HTR-8/SVneo (cell line): ENCODE results near the gene IRF4.

Experiments
- DNase-seq: peaks from one replicate; pipeline ENCODE4 v3.0.0; 2011; ENCODE audit warnings: low spot score, mixed read lengths; ENCODE audit not compliant: insufficient read length
- FAIRE-seq: peaks from 2 replicates; lab custom pipeline; 2011; peaks lifted over from hg19 to GRCh38; lab: Jason Lieb, UNC

Gene IRF4

DNA sequence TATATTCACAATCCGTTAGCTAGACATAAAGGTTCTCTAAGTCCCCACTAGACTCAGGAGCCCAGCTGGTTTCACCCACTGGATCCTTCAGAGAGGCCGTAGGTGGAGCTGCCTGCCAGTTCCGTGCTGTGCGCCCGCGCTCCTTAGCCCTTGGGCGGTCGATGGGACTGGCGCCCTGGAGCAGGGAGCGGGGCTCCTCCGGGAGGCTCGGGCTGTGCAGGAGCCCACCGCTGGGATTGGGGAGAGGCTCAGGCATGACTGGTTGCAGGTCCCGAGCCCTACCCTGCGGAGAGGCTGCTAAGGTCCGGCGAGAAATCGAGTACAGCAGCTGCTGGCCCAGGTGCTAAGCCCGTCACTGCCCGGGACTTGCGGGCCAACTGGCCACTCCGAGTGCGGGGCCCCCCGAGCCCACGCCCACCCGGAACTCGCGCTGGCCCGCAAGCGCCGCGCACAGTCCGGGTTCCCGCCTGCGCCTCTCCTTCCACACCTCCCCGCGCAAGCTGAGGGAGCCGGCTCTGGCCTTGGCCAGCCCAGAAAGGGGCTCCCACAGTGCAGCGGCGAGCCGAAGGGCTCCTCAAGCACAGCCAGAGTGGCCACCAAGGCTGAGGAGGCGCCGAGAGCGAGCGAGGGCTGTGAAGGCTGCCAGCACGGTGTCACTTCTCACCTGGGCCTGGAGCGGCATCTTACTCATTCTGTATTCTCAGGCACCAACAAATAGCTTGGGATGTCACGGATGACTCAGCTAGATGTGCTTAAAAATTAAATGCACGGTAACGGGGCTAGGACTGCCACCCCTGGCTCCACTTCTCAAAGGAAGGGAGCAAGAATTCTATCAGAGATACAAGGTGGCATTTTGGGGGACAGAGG, 44.1 kb downstream of the IRF4 start:
- no peak for FAIRE-seq

DNA sequence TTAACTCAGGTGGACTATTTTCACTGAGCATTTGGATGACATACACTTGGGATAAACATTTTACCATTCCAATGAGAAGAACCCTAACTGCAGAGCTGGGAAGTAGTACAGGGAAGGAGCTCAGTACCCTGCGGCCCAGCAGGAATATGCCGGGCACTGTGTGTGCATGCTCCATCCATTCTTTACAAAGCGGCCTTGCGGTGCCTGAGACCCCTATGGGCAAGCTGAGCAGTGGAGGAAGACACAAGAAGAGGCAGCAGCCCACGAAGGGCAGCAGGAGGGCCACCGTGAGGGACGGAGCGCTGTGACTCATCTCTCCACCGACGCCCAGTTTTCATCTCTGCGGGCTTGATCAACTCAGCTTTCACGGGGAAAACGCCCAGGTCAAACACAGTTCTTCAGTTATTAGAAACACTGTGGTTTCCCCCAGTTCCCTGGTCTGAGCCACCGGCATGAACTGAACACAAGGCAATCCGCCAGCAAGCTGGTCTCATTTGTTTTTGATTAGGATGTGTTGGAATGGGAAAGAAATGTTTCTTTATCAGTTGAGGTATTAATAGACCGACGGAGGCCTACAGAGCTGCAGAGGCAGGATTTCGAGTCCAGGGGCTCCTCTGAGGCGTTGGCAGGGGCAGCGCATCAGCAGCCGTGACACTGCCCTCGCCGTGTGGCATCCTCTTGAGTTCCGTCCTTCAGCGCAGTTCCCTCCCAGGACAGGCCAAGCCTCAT, 44.9 kb downstream of the IRF4 start:
- FAIRE-seq: no peak
- no peak for DNase-seq

More for the DNA sequence above, 44.1 kb downstream of the IRF4 start:
- no peak for DNase-seq

DNA sequence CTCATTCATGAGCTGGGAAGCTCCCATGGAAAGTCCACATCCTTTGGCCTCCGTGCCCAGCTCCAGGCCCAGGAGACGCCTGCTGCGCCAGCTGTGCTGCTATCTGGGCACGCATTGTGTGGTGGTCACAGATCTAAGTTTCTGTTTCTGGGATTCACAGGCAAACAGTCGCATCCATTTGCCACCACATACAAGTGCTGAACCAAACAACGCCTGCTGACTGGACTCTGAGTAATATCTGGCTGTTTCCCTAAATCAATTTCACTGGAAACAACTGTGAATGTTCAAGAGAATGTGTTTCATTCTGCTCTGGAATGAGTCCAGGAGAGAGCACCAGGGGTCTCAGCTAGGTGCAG, 45.5 kb downstream of the IRF4 start:
- DNase-seq (no peak), FAIRE-seq (no peak)

DNA sequence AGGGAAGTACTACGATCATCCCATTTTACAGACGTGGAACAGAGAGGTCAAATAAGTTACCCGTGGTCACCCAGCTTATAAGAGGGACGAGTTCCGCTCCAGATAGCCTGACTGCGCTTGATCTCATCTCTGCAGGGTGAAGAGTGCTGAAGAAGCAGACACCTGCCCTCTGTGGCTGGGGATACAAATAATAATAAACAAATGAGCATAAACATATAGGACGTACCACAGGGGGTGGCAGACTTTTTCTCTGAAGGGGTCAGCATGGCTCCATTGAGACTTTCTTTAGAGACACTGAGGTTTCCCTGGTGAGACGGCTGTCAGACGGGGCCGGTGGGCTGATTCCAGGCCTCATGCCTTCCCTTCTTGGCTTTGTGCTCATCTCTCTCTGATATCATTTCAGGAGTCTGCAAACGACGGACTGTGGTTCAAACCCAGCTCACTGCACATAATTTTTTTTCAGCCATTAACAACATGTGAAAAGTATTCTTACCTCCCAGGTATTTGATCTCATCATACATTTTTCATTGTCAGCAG, 47.1 kb downstream of the IRF4 start:
- FAIRE-seq (no peak), DNase-seq (no peak)

DNA sequence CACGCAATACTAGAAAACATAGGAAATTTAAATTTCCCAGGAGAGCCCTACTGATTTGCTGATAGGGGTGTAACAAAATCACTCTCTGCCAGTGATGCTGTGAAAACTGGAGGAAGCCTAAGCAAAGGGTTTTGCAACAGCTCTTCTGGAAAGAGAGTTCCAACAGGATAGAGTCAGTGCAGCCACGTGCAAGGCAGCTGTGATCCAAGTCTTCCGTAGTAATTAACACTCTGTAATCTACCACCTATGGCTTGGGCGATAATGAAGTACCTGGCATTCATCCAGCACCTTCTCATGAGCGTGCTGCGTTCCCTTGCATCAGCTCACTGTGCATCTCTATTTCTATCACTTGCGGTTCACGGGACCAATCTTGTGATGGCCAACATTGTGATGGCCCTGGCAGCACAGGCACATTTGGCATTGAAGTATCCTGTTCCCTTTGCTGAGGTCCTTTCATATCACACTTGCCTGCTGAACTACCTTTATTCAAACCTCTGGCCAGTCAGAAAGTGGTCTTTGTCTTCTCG, 48.2 kb downstream of the IRF4 start:
- FAIRE-seq: no peak
- DNase-seq: no peak

DNA sequence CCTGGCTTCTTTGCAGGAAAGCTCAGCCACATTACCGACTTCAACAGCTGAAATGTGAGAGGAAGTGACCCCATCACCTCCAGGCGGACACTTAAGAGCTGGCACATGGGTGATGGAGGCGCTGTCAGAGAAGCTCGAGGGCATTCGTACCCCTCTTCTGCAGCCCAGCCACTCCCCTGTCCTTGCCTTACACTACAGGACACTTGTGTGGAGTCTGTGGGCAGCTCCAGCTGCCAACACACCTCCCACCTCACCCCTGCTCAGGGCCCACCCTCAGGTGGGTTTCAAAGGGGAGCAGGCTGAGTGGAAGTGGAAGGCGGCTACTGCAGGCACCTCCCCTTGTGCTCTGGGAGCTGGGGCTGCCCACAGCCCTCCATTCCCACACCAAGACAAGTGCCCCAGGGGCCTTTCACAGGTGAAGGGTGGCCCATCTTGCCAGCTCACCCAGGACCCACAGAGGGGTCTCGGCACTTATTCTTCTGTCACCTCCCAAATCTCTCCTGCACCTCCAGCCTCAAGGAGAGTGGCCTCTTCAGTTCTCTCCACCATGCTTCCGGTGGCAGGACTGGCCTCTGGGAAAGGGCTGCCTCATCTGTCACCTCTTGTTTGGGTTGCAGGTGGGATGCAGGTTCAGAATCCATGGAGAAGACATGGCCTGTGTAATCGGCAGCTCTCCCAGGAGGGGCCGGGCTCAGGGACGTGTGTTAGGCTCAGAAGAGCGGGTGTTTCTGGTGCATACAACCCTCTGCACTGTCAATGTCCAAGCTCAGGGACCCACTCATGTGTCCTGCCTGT, 49.8 kb downstream of the IRF4 start:
- FAIRE-seq (no peak), DNase-seq (no peak)

DNA sequence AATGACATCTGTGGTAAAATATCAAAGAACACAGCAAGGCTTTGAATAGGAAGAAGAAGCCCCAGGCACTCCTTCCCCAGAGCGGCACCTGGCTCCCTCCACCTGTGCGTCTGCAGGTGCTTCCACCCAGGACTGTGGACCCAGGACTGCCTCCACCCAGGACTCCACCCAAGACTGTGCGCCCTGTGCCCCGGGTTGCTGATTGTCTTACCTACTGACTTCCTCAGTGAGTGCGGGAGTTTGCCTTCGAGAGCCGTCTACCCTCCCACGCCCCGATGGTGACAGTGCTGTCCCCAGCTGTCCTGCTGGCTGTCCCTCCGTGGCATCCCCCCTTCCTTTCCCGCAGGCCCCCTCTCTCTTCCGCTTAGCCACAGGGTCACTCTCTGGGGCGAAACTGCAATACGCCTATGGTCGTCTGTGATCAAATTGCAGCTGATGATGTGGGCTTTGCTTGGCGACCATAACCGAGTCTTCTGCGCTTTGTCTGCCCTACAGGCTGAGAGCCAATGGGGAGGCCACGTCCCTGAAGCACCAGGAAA, 52.1 kb downstream of the IRF4 start:
- DNase-seq (no peak), FAIRE-seq (no peak)

DNA sequence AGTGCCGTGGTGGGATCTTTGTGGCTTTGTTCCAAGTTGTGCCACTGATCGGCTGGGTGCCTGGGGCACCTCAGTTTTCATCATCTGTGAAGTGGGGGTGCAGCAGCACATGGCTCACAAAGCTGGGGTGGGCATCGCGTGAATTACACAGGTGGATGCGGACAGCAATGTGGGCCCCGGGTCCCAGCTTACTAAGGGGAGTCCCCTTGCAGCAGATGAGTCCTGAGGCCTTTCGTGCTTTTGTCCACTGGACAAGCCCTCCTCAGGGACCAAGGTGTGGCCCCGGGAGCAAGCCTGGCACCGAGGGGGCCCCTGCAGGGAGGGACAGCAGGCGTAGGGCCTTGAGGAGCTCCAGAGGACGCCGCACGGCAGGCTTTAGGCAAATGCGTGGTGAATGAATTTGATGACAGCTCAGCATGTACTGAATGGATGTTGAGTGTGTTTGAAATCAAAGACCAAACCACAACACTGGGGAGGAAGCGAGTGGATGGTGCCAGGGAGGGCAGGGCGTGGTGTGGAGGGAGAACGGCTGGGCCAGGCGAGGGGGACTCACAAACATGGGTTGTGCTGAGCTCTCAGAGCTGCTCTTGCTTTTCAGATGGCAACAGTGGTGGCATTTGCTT, 53.2 kb downstream of the IRF4 start:
- FAIRE-seq (no peak), DNase-seq (no peak)

DNA sequence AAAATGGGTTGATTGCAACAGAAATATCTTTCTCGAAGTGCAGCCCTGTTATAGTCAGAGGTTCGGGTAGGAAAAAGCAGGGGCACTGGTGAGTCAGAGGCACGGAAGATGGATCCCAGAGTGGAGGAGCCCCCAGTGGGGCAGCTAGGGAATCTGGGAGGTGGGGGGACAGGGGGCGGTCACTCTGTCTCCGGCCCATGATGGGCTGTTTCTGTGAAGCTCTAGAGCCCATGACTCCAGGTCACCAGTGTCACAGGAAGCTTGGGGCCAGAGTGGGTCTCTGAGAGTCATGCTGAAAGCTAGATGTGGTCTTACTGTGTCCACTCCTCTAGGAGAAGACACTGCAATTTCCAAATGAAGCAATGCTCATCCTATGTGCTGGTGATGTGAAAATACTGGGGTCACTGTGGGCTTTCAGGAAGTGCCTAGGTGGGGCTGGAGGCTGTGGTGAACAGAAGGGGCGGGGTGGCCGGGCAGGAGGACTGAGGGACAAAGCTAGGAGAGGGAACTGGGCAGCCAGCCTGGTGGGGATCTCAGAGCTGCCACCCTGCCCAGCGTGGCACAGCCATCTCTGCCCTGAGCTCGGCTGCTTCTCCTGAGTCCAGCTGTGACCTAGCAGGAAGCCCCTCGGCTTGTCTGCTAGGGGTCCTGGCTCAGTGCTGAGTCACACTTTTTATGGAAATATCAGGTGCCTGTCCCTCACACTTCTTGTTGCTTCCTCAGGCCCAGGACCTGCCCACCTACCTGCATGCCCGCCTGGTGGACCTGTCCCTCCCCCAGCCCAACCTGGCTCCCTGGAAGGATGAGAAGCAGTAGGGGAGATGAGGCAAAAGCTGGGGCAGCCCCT, 54.2 kb downstream of the IRF4 start:
- no peak for FAIRE-seq
- DNase-seq: no peak

DNA sequence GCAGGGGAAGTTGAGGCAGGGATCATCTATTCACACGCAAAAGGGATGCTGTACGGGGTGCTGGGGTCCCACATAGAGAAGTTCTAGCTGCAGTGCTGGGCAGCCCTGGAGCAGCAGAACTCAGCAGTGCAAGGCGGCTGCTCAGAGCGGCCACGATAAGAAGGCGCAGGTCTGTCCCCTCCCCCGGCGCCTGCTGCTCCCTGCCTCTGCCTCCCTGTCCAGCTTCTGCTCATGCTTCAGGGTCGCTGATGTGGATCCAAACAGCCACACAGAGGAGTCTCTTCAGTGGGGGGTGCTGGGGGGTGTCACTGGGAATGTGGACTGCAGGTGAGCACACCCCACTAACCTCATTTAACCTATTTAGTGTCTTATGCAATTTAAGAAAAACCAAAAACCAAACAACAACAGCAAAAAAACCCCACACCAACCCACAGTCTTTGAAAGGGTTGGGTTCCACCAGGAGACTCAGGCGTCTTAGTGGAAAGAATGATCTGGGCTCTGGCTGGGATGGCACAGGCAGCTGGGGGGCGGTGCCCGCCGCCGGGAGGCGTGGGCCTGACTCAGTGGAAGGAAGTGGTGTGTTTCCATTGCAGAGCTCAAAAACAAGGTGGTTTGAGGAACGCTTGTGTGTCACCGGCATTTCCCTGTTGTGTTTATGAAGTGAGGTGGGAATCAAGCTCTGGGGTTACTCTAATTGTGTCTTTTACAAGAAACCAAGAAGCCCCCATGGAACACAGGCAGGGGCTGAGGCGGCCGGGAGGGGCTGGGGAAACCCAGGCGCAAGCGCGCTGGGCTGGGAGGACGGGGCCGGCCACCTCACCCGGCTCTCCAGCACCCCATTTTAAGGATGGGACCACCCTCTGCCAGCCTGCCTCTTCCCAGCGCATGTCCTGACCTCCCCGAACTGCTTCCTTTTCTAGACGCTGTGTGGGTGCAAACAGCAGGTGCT, 55.1 kb downstream of the IRF4 start:
- DNase-seq: no peak
- no peak for FAIRE-seq

DNA sequence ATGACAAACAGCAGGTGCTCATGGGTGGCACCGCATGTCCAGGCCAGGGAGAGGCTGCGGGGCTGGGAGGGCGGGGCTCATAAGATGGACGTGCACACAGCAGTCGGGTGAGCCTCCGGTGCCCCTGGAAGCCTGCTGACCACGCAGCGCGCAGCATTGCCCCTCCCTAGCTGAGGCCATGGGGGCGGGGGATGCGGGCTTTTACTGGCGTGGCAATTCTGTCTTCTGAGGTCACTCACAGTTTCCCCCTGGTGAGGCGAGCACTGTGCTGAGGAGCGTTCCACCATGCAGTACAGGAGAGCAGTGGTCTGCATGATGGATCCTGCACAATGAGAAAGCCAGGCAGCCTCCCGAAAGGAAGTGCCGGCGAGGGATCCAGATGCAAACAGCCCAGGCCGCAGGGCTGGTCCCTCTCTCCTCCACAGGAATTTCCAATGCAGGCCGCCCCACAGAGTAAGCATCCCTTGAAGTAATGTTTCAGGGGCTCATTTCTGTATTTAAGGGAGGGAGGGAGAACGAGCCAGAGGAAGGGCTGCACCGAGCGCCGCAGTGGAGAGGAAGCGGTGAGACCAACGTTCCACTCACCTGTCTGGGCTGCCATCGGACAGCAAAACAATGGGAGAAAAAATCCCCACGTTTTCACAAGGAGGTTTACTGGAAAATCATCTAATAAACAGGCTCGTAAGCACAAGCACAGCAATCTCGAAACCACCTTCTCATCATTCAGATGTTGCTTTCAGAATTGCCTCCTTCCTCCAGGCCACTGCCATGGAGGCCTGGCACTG, 56.0 kb downstream of the IRF4 start:
- no peak for DNase-seq
- FAIRE-seq: no peak

DNA sequence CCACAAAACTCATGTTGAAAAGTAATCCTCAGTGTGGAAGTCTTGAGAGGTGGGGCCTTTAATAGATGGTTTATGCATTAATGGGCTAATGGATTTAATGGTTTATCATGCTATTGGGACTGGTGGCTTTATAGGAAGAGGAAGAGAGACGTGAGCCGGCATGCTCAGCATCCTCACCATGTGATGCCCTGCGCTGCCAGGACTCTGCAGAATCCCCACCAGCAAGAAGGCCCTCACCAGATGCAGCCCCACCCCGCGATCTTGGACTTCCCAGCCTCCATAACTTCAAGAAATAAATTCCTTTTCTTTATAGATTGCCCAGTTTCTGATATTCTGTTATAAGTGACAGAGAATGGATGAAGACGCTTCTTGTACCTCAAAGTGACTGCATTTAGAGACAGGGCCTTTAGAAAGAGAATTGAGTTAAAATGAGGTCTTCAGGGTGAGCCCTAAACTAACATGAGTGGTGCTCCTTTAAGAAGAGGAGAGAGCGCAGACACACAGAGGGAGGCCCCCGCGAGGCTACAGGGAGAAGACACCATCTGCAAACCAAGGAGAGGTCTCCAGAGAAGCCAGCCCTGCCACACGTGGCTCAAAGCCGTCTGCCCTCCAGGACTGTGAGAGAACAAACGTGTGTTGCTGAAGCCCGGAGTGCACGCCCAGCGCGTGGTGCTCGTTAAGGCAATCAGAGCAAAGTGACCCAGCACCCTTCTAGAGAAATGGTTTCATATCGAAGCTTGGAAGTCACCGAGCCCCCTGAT, 56.9 kb downstream of the IRF4 start:
- no peak for FAIRE-seq
- no peak for DNase-seq

DNA sequence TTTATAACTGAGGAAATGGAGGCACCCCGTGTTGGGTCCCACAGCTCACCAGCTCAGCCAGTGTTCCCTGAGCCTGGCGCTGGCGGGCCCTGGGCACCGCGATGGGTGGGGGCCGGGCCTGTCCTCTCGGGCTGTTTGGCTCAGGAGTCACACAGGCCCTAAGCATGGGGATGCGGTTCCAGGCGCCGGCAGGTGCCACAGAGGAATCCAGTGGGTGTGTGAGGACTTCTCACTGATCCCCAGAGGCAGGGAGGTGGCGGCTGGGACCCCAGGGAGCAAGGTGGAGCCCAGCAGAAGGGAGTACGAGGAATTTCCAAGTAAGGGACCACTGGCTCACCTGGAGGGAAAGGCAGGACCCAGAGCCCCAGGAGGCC, 57.5 kb downstream of the IRF4 start:
- DNase-seq (no peak), FAIRE-seq (no peak)

DNA sequence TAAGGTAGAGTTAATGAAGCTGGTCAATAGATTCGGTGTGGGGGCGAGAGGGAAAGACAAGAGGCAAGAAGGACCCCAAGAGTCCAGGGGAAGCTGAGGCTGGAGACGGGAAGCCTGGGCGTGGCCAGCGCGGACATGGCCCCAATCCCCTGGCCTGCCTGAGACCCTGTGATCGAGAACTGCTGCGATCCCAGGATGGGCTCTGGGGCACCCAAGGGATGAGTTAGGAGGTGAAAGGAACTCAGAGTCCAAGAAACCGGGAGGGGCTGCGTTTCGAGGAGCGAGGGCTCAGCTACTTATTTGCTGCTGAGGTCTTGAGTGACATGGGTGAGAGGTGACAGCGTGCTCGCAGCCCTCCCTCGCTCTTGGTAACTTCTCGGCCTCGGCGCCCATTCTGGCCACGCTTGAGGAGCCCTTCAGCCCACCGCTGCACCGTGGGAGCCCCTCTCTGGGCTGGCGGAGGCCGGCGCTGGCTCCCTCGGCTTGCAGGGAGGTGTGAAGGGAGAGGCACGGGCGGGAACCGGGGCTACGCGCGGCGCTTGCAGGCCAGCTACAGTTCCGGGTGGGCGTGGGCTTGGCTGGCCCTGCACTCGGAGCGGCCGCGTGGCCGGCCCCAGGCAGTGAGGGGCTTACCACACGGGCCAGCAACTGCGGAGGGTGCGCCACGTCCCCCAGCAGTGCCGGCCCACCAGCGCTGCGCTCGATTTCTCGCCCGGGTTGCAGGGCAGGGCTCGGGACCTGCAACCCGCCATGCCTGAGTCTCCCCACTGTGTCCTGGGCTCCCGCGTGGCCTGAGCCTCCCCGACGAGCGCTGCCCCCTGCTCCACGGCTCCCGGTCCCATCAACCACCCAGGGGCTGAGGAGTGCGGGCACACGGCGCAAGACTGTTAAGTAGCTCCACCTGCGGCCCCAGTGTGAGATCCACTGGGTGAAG, 58.2 kb downstream of the IRF4 start:
- DNase-seq (no peak), FAIRE-seq (no peak)

DNA sequence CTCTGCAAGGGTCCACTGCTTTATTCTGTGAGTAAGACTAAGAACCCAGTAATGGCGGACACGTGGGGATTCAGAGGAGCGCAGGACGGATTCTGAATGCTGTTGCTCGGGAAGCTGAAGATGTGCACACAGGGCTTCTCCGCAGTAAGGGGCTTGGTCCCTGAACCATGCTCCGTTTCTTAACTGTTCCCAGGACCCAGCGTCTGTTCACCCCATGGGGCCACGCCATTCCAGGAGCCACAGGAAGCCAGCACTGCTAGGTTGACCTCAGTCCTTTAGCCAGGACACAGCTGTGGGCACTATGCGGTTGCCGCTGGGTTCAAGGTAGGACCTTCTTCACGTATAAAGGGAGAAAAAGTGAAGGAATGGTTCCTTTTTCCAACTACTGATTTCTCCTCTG, 59.8 kb downstream of the IRF4 start:
- FAIRE-seq: no peak
- no peak for DNase-seq
